CD14-positive monocyte (primary cell): ENCODE results near the gene RHOF. TPM values are rescaled to one million over a fixed set of nuclear protein-coding genes. Genes with fewer than 3 reads are reported as not detected.

Experiments
- DNase-seq, 3 donors: peaks; one replicate each; pipeline ENCODE4 v3.0.0-alpha.2; 2011 to 2022
- H2AFZ ChIP-seq: 2 replicates; pipeline ENCODE4 v1.6.0; 2012; ENCODE audit warnings: mild to moderate bottlenecking, low read depth, low read length, inconsistent platforms; ENCODE audit not compliant: insufficient read depth, poor library complexity, severe bottlenecking
- H3K27ac ChIP-seq, 2 donors: 1 replicate in 1 of 2; 2 replicates in 1 of 2; pipeline ENCODE4 v1.5.1; 2012 to 2013; ENCODE audit warnings: low read length in 2 of 2, control low read depth in 1 of 2, inconsistent platforms in 1 of 2, low read depth in 1 of 2, mild to moderate bottlenecking in 1 of 2
- H3K27me3 ChIP-seq, 2 donors: one replicate each; pipeline versions ENCODE4 v1.6.0 to v1.6.1; 2011 to 2013; ENCODE audit warnings: low read length in 2 of 2; ENCODE audit not compliant: control insufficient read depth in 2 of 2, insufficient read depth in 2 of 2
- H3K36me3 ChIP-seq, 2 donors: replicated peaks in 1 of 2; 1 replicate in 1 of 2; 2 replicates in 1 of 2; pipeline versions ENCODE4 v1.5.1 to v1.6.1; 2012 to 2013; ENCODE audit warnings: low read length in 2 of 2, control low read depth in 1 of 2, inconsistent platforms in 1 of 2, mild to moderate bottlenecking in 1 of 2; ENCODE audit not compliant: insufficient read depth in 2 of 2, control insufficient read depth in 1 of 2
- H3K4me1 ChIP-seq, 2 donors: 1 replicate in 1 of 2; 2 replicates in 1 of 2; pipeline versions ENCODE4 v1.5.1 to v1.6.1; 2012 to 2013; ENCODE audit warnings: low read length in 2 of 2, control low read depth in 1 of 2, inconsistent platforms in 1 of 2, mild to moderate bottlenecking in 1 of 2, moderate library complexity in 1 of 2; ENCODE audit not compliant: insufficient read depth in 2 of 2, control insufficient read depth in 1 of 2
- H3K4me2 ChIP-seq: replicated peaks from 2 replicates; pipeline ENCODE3; 2012; ENCODE audit warnings: low read length, moderate library complexity, mild to moderate bottlenecking; ENCODE audit not compliant: poor library complexity, severe bottlenecking; ENCODE audit errors: extremely low read depth
- H3K4me3 ChIP-seq, 3 experiments: fragments of 200-600 bp in 1 of 3; sonication (generic) in 1 of 3; replicated peaks in 1 of 3; 1 replicate in 2 of 3; 2 replicates in 1 of 3; pipeline ENCODE4 v1.5.1; 2011 to 2013; ENCODE audit warnings: low read length in 3 of 3, mild to moderate bottlenecking in 3 of 3, control low read depth in 2 of 3, low read depth in 2 of 3, inconsistent platforms in 1 of 3, moderate library complexity in 1 of 3
- H3K79me2 ChIP-seq: 2 replicates; pipeline ENCODE4 v1.6.0; 2012; ENCODE audit warnings: mild to moderate bottlenecking, control low read depth, inconsistent platforms, low read length, moderate library complexity; ENCODE audit not compliant: insufficient read depth
- H3K9ac ChIP-seq: 2 replicates; pipeline ENCODE4 v1.6.0; 2017; ENCODE audit warnings: low read length, mild to moderate bottlenecking; ENCODE audit not compliant: insufficient read depth, poor library complexity, severe bottlenecking
- H3K9me3 ChIP-seq, 2 donors: replicated peaks in 1 of 2; 1 replicate in 1 of 2; 2 replicates in 1 of 2; pipeline versions ENCODE4 v1.5.1 to v1.6.1; 2012 to 2013; ENCODE audit warnings: low read length in 2 of 2, control low read depth in 1 of 2; ENCODE audit not compliant: control insufficient read depth in 1 of 2, insufficient read depth in 1 of 2
- H4K20me1 ChIP-seq: 2 replicates; pipeline ENCODE4 v1.6.0; 2012; ENCODE audit warnings: mild to moderate bottlenecking, low read length, control low read depth, moderate library complexity; ENCODE audit not compliant: insufficient read depth
- H3K27ac Mint-ChIP-seq, 7 donors: one replicate each; pipeline ENCODE4 v1.8.0; 2020; ENCODE audit warnings: mild to moderate bottlenecking in 7 of 7, mixed read lengths in 7 of 7, moderate library complexity in 6 of 7, inconsistent platforms in 2 of 7
- H3K27me3 Mint-ChIP-seq, 3 donors: one replicate each; pipeline ENCODE4 v1.8.0; 2021 to 2022; ENCODE audit warnings: low read depth in 3 of 3, mild to moderate bottlenecking in 3 of 3, mixed read lengths in 3 of 3, moderate library complexity in 3 of 3, inconsistent platforms in 1 of 3
- H3K36me3 Mint-ChIP-seq, 2 donors: one replicate each; pipeline ENCODE4 v1.8.0; 2020; ENCODE audit warnings: mixed read lengths in 2 of 2, inconsistent platforms in 1 of 2, mild to moderate bottlenecking in 1 of 2
- H3K4me1 Mint-ChIP-seq: one replicate; pipeline ENCODE4 v1.8.0; 2020; ENCODE audit warnings: mild to moderate bottlenecking, mixed read lengths
- H3K4me3 Mint-ChIP-seq, 2 donors: one replicate each; pipeline ENCODE4 v1.8.0; 2020; ENCODE audit warnings: mild to moderate bottlenecking in 2 of 2, mixed read lengths in 2 of 2, moderate library complexity in 1 of 2
- H3K9me3 Mint-ChIP-seq, 7 donors: one replicate each; pipeline ENCODE4 v1.8.0; 2020 to 2022; ENCODE audit warnings: mixed read lengths in 7 of 7, mild to moderate bottlenecking in 6 of 7, moderate library complexity in 6 of 7, inconsistent platforms in 2 of 7
- WGBS: methylation state at CpG from one replicate; pipeline ENCODE4 v1.1.5; 2013; ENCODE audit warnings: missing lambda C conversion rate; ENCODE audit not compliant: insufficient coverage; 5-methylcytosine and 5-hydroxymethylcytosine counted together
- intact Hi-C, 2 donors: fragments of 100-400 bp; cut with micrococcal nuclease; formaldehyde crosslinking; loops; one replicate each; pipeline versions ENCODE4 v1.15.0 to v1.15.1; 2023
- polyA plus RNA-seq, 3 donors: library from polyadenylated mRNA; depleted of rRNA in 1 of 3; unstranded in 2 of 3; stranded (reverse) in 1 of 3; fragments of 300-500 nt in 2 of 3; fragments of >200 nt in 1 of 3; fragmentation: Illumina TruSeq in 2 of 3; gene quantifications; 1 replicate in 2 of 3; 2 replicates in 1 of 3; pipeline ENCODE4 v1.2.3, GENCODE V29; 2012 to 2021
- TF ChIP-seq, protein P1 (sequence below): fragments of 200-600 bp; IDR thresholded peaks from one replicate; pipeline ENCODE4 v1.8.0; 2022; ENCODE audit warnings: antibody characterized with exemption, mild to moderate bottlenecking

Gene RHOF
- polyA plus RNA-seq, 3 donors, result 7.1 to 25.9 (median 13.6) TPM

- no peaks in the 10 kb centered on the region for H3K4me1 ChIP-seq
- Mint-ChIP-seq H3K36me3 (peaks cover 69 to 100% of the 10 kb centered on the region in 2 donors), H3K27me3 (peaks cover 0 to 3% (median 0%) of the 10 kb centered on the region in 3 donors), H3K4me1 (no peaks in the 10 kb centered on the region), H3K4me3 (no peak overlapping the region), H3K9me3 (no peaks in the 10 kb centered on the region), H3K27ac (peak overlapping the region in 1 of 7 donors; percentile 64)
- no peak overlapping the region for H3K4me3 ChIP-seq
- no peak overlapping the region for H3K9ac ChIP-seq
- H3K27me3 ChIP-seq, result no peaks in the 10 kb centered on the region
- peak overlapping the region in 1 of 2 donors; percentile 20 for H3K27ac ChIP-seq
- intact Hi-C loops, result no loop called here
- H3K36me3 ChIP-seq, result peaks cover 83 to 97% of the 10 kb centered on the region in 2 donors
- 96% methylated on average over 8 of the region's 12 CpGs for WGBS
- no peaks in the 10 kb centered on the region for H3K9me3 ChIP-seq
- peaks cover 97% of the 10 kb centered on the region for H4K20me1 ChIP-seq
- H3K79me2 ChIP-seq, result peaks cover 46% of the 10 kb centered on the region
- no peak overlapping the region for H2AFZ ChIP-seq
- no peak for DNase-seq
- TF ChIP-seq, protein P1, sequence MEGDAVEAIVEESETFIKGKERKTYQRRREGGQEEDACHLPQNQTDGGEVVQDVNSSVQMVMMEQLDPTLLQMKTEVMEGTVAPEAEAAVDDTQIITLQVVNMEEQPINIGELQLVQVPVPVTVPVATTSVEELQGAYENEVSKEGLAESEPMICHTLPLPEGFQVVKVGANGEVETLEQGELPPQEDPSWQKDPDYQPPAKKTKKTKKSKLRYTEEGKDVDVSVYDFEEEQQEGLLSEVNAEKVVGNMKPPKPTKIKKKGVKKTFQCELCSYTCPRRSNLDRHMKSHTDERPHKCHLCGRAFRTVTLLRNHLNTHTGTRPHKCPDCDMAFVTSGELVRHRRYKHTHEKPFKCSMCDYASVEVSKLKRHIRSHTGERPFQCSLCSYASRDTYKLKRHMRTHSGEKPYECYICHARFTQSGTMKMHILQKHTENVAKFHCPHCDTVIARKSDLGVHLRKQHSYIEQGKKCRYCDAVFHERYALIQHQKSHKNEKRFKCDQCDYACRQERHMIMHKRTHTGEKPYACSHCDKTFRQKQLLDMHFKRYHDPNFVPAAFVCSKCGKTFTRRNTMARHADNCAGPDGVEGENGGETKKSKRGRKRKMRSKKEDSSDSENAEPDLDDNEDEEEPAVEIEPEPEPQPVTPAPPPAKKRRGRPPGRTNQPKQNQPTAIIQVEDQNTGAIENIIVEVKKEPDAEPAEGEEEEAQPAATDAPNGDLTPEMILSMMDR, result no peak
- H3K4me2 ChIP-seq, result no peak overlapping the region
Measured at GRCh38 chr12:121823727-121824115, 30.2 kb upstream of the RHOF start.

GRCh38 chr12:121823101-121823726 is 29.7 kb upstream of the RHOF start:
- Histone ChIP-seq H2AFZ (no peak overlapping the region), H3K36me3 (peaks cover 77 to 94% of the 10 kb centered on the region in 2 donors), H3K4me3 (no peak overlapping the region), H3K4me1 (no peaks in the 10 kb centered on the region), H3K9ac (no peak overlapping the region), H3K27ac (no peak overlapping the region), H4K20me1 (peaks cover 93% of the 10 kb centered on the region), H3K9me3 (no peaks in the 10 kb centered on the region), H3K27me3 (no peaks in the 10 kb centered on the region), H3K4me2 (no peak overlapping the region), H3K79me2 (peaks cover 43% of the 10 kb centered on the region)
- Mint-ChIP-seq H3K27ac (peak overlapping the region in 1 of 7 donors; percentile 64), H3K27me3 (peaks cover 0 to 3% (median 0%) of the 10 kb centered on the region in 3 donors), H3K4me1 (no peaks in the 10 kb centered on the region), H3K4me3 (no peak overlapping the region), H3K9me3 (no peaks in the 10 kb centered on the region), H3K36me3 (peaks cover 65 to 97% of the 10 kb centered on the region in 2 donors)
- 95% methylated on average over 28 of the region's 36 CpGs for WGBS
- intact Hi-C loops, result no loop called here
- TF ChIP-seq, protein P1, result no peak
- DNase-seq, result no peak
